DOHH2 (cell line): ENCODE data around the gene TPSG1.
"Not testable (repeated sequence)": the region's sequence is repeated elsewhere in the genome, so short reads cannot be mapped to it uniquely, and the experiment has no call there.

Source experiments
- EZH2phosphoT487 ChIP-seq: fragments of 200-600 bp; sonication (generic); IDR thresholded peaks from 2 replicates; pipeline ENCODE4 v1.6.1; 2017; ENCODE audit warnings: borderline replicate concordance, mild to moderate bottlenecking, antibody characterized with exemption, low read length, moderate library complexity, mixed read lengths
- TF ChIP-seq, protein P1 (sequence below): fragments of 200-600 bp; sonication (generic); IDR thresholded peaks from one replicate; pipeline ENCODE4 v1.5.1; 2014; ENCODE audit warnings: antibody characterized with exemption, mild to moderate bottlenecking, low read depth, low read length; ENCODE audit not compliant: poor library complexity, severe bottlenecking

DNA sequence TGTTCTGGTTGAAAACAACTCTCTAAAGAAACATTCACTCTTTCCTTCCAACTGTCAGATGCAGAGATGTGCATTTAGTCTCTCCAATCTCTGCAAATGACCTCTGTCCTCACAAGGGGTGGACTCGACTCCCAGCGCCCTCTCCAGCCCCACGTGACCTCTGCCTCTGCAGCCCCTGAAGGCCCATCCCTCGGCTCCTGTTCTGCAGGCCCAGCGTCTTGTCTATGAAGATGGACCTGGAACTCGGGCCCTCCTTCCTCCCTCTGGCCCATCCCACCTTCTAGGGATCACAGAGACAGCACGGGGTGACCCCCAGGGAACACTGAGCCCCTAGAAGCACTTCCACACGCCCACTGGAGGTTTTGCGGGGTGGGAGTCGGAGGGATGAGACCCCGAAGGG, 18.3 kb upstream of the TPSG1 start:
- TF ChIP-seq, protein P1, sequence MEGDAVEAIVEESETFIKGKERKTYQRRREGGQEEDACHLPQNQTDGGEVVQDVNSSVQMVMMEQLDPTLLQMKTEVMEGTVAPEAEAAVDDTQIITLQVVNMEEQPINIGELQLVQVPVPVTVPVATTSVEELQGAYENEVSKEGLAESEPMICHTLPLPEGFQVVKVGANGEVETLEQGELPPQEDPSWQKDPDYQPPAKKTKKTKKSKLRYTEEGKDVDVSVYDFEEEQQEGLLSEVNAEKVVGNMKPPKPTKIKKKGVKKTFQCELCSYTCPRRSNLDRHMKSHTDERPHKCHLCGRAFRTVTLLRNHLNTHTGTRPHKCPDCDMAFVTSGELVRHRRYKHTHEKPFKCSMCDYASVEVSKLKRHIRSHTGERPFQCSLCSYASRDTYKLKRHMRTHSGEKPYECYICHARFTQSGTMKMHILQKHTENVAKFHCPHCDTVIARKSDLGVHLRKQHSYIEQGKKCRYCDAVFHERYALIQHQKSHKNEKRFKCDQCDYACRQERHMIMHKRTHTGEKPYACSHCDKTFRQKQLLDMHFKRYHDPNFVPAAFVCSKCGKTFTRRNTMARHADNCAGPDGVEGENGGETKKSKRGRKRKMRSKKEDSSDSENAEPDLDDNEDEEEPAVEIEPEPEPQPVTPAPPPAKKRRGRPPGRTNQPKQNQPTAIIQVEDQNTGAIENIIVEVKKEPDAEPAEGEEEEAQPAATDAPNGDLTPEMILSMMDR: not testable (repeated sequence)
- not testable (repeated sequence) for TF ChIP-seq EZH2phosphoT487
